Gastrocnemius medialis (tissue), 4 donors: ENCODE results near the gene TMUB2.

Experiments
- CTCF ChIP-seq, 5 experiments: fragments of 450-650 bp in 3 of 5; fragments of 200-600 bp in 2 of 5; sonication (generic) in 2 of 5; IDR thresholded peaks in 4 of 5; conservative IDR thresholded peaks in 1 of 5; 1 replicate in 4 of 5; 2 replicates in 1 of 5; pipeline ENCODE4 v1.5.1; 2016 to 2019; ENCODE audit warnings: antibody characterized with exemption in 5 of 5, mild to moderate bottlenecking in 3 of 5, moderate library complexity in 3 of 5
- POLR2A ChIP-seq, 2 donors: fragments of 450-650 bp; IDR thresholded peaks; one replicate each; pipeline ENCODE4 v1.6.1; 2017; ENCODE audit warnings: antibody characterized with exemption in 2 of 2, mild to moderate bottlenecking in 2 of 2, moderate library complexity in 2 of 2

DNA sequence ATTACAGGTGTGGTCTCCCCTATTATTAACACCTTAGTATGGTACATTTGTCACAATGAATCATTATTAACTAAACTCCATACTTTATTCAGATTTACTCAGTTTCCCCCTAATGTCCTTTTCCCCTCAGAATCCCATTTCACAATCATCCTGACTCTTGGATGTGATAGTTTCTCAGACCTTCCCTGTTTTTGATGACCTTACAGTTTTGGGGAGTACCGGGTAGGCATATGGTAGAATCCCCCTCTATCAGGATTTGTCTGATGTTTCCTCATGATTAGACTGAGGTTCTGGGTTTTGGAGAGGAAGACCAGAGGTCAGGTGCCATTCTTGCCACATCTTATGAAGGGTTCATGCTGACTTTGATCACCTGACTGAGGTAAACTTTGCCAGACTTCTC is 22.3 kb upstream of the TMUB2 start:
- TF ChIP-seq CTCF (IDR thresholded peaks at IDR 0.05 in 4 of 5, conservative IDR thresholded peaks at IDR 0.05 in 1 of 5) (no peak), POLR2A (IDR thresholded peaks at IDR 0.05) (no peak)
